Neural progenitor cell (in vitro differentiated cells): ENCODE results near the gene STARD9.

ENCODE experiments used
- EZH2phosphoT487 ChIP-seq: fragments of 200-600 bp; sonication (generic); IDR thresholded peaks from 2 replicates; pipeline ENCODE4 v1.6.1; 2017; ENCODE audit warnings: antibody characterized with exemption
- TF ChIP-seq, protein P1 (sequence below): fragments of 200-600 bp; sonication (generic); IDR thresholded peaks from 2 replicates; pipeline ENCODE4 v1.5.1; 2017; ENCODE audit warnings: antibody characterized with exemption, mild to moderate bottlenecking

DNA sequence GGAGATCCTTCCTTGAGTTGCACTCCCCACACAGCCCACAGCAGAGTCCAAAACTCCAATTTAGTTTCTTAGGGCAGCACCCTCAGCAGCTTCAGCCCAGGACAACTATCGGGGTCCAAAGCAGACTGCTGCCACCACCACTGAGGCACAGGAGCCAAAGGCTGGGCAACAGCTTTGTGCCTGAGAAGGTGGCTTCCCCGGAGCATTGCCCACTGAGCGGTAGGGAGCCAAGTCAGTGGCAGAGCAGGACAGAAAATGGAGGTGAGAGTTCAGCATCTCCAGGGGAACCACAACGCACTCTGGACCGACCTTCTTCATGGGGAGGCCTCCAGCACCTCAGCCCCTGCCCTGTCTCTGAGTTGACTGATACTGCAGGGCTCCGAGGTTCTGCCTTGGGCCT lies 118.1 kb downstream of the STARD9 start:
- TF ChIP-seq, protein P1, sequence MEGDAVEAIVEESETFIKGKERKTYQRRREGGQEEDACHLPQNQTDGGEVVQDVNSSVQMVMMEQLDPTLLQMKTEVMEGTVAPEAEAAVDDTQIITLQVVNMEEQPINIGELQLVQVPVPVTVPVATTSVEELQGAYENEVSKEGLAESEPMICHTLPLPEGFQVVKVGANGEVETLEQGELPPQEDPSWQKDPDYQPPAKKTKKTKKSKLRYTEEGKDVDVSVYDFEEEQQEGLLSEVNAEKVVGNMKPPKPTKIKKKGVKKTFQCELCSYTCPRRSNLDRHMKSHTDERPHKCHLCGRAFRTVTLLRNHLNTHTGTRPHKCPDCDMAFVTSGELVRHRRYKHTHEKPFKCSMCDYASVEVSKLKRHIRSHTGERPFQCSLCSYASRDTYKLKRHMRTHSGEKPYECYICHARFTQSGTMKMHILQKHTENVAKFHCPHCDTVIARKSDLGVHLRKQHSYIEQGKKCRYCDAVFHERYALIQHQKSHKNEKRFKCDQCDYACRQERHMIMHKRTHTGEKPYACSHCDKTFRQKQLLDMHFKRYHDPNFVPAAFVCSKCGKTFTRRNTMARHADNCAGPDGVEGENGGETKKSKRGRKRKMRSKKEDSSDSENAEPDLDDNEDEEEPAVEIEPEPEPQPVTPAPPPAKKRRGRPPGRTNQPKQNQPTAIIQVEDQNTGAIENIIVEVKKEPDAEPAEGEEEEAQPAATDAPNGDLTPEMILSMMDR, result no peak
- TF ChIP-seq EZH2phosphoT487, result no peak
